HUDEP-2 (cell line): ENCODE results near the gene GMEB1.
"Not testable (repeated sequence)": the region's sequence is repeated elsewhere in the genome, so short reads cannot be mapped to it uniquely, and the experiment has no call there.

Experiments used
- DNase-seq, 76 experiments: peaks; one replicate each; lab custom pipeline; 2025; ENCODE audit not compliant: unreplicated experiment in 76 of 76; lab: John Stamatoyannopoulos, UW

The GMEB1 gene

GRCh38 chr1:28668956-28669723 lies 556 bp downstream of the GMEB1 start:
- peak in 33 of 76 experiments; percentile 7 to 76 (median 48) for DNase-seq

- DNase-seq, result no peak
Observed at GRCh38 chr1:28671254-28671780, 2.7 kb downstream of the GMEB1 start.

- not testable (repeated sequence) for DNase-seq
Observed at GRCh38 chr1:28672971-28673370, 4.4 kb downstream of the GMEB1 start.

GRCh38 chr1:28675924-28676257 lies 7.3 kb downstream of the GMEB1 start:
- no peak for DNase-seq

- no peak for DNase-seq
Observed at GRCh38 chr1:28680151-28680550, 11.6 kb downstream of the GMEB1 start.

GRCh38 chr1:28682840-28683239 lies 14.3 kb downstream of the GMEB1 start:
- DNase-seq, result no peak

- DNase-seq, result no peak
Observed at GRCh38 chr1:28684937-28685336, 16.4 kb downstream of the GMEB1 start.

- DNase-seq, result not testable (repeated sequence)
Observed at GRCh38 chr1:28691627-28692026, 23.0 kb downstream of the GMEB1 start.

- no peak for DNase-seq
Observed at GRCh38 chr1:28703629-28704028, 35.0 kb downstream of the GMEB1 start.

- DNase-seq, result no peak
Observed at GRCh38 chr1:28716336-28716735, 47.8 kb downstream of the GMEB1 start.

GRCh38 chr1:28718166-28718565 lies 49.6 kb downstream of the GMEB1 start:
- no peak for DNase-seq

GRCh38 chr1:28718586-28719331 lies 50.2 kb downstream of the GMEB1 start:
- peak in 1 of 76 experiments; percentile 11 for DNase-seq

- DNase-seq, result no peak
Observed at GRCh38 chr1:28719332-28719619, 50.7 kb downstream of the GMEB1 start.

GRCh38 chr1:28720376-28720775 lies 51.8 kb downstream of the GMEB1 start:
- no peak for DNase-seq

GRCh38 chr1:28721927-28722326 lies 53.3 kb downstream of the GMEB1 start:
- DNase-seq, result not testable (repeated sequence)

- not testable (repeated sequence) for DNase-seq
Observed at GRCh38 chr1:28725365-28725764, 56.8 kb downstream of the GMEB1 start.

- no peak for DNase-seq
Observed at GRCh38 chr1:28735961-28736449, 67.4 kb downstream of the GMEB1 start.

- peak in 75 of 76 experiments; percentile 35 to 97 (median 94) for DNase-seq
Observed at GRCh38 chr1:28736450-28737306, 68.1 kb downstream of the GMEB1 start, which contains the start of gene YTHDF2. YTHDF2 (plus strand) TSS chr1:28736940; CDS start chr1:28737121, 181 bp downstream.

- DNase-seq, result peak in 29 of 76 experiments; percentile 6 to 58 (median 26)
Observed at GRCh38 chr1:28737307-28738132, 68.9 kb downstream of the GMEB1 start.

GRCh38 chr1:28740118-28740517 lies 71.5 kb downstream of the GMEB1 start:
- DNase-seq, result no peak
